WTC11 (cell line): ENCODE data around the gene CNST. TPM values are rescaled to one million over a fixed set of nuclear protein-coding genes. Genes with fewer than 3 reads are reported as not detected.

Experiments used
- ATAC-seq: fragments of 200-7000 bp; cut with Tn5 transposase; 2 replicates; pipeline ENCODE4 v1.10.0; 2021; ENCODE audit warnings: mild to moderate bottlenecking, moderate library complexity
- CTCF ChIA-PET: fragments of 300-600 bp; sonication (Branson Sonifier 250); formaldehyde crosslinking; loops from one replicate; lab custom pipeline; 2021; ENCODE audit warnings: antibody characterized with exemption; lab: Charles Lee
- POLR2A ChIA-PET: fragments of 350-600 bp; sonication (Branson Sonifier 250); formaldehyde crosslinking; loops from one replicate; lab custom pipeline; 2021; ENCODE audit warnings: antibody characterized with exemption; lab: Charles Lee
- DNase-seq: peaks from one replicate; pipeline ENCODE4 v3.0.0; 2021; ENCODE audit warnings: low spot score
- H3K27ac Mint-ChIP-seq: 2 replicates; pipeline ENCODE4 v1.8.0; 2021; ENCODE audit warnings: mixed read lengths
- H3K27me3 Mint-ChIP-seq: 2 replicates; pipeline ENCODE4 v1.8.0; 2021; ENCODE audit warnings: low read depth, mild to moderate bottlenecking, moderate library complexity, mixed read lengths
- H3K36me3 Mint-ChIP-seq: 2 replicates; pipeline ENCODE4 v1.8.0; 2021; ENCODE audit warnings: mixed read lengths
- H3K4me1 Mint-ChIP-seq: 2 replicates; pipeline ENCODE4 v1.8.0; 2022; ENCODE audit warnings: mixed read lengths
- H3K4me3 Mint-ChIP-seq: 2 replicates; pipeline ENCODE4 v1.8.0; 2021; ENCODE audit warnings: mild to moderate bottlenecking, moderate library complexity, mixed read lengths
- H3K9me3 Mint-ChIP-seq: 2 replicates; pipeline ENCODE4 v1.8.0; 2021; ENCODE audit warnings: mixed read lengths
- ARID4B ChIP-seq: sonication (generic); formaldehyde crosslinking; IDR thresholded peaks from 2 replicates; pipeline ENCODE4 v1.8.0; 2023; ENCODE audit warnings: missing genetic modification reagents, mild to moderate bottlenecking, borderline replicate concordance
- ATF2 ChIP-seq: sonication (generic); formaldehyde crosslinking; IDR thresholded peaks from 2 replicates; pipeline ENCODE4 v1.8.1; 2022; ENCODE audit warnings: low read depth, missing genetic modification reagents, borderline replicate concordance
- CDX4 ChIP-seq: fragments of 250-450 bp; sonication (Bioruptor Pico); IDR thresholded peaks from 2 replicates; pipeline ENCODE4 v1.9.0; 2021; ENCODE audit warnings: moderate library complexity, mild to moderate bottlenecking, inconsistent platforms, borderline replicate concordance
- CREM ChIP-seq: sonication (generic); formaldehyde crosslinking; IDR thresholded peaks from 2 replicates; pipeline ENCODE4 v1.8.1; 2022; ENCODE audit warnings: mild to moderate bottlenecking, missing genetic modification reagents, moderate library complexity
- CTCF ChIP-seq: fragments of 200-600 bp; IDR thresholded peaks from 2 replicates; pipeline ENCODE4 v1.8.0; 2022; ENCODE audit warnings: antibody characterized with exemption
- EMX1 ChIP-seq: fragments of 250-450 bp; sonication (Bioruptor Pico); IDR thresholded peaks from 2 replicates; pipeline ENCODE4 v1.8.0; 2021; ENCODE audit warnings: mild to moderate bottlenecking
- ESRRA ChIP-seq: sonication (generic); formaldehyde crosslinking; IDR thresholded peaks from 2 replicates; pipeline ENCODE4 v1.8.1; 2022; ENCODE audit warnings: mild to moderate bottlenecking, missing genetic modification reagents, borderline replicate concordance
- ETV6 ChIP-seq: sonication (generic); formaldehyde crosslinking; IDR thresholded peaks from 2 replicates; pipeline ENCODE4 v1.8.1; 2022; ENCODE audit warnings: mild to moderate bottlenecking, missing genetic modification reagents
- FOXK1 ChIP-seq: sonication (generic); formaldehyde crosslinking; IDR thresholded peaks from 2 replicates; pipeline ENCODE4 v1.8.0; 2022; ENCODE audit warnings: mild to moderate bottlenecking, moderate library complexity, missing genetic modification reagents
- FOXP1 ChIP-seq: sonication (generic); formaldehyde crosslinking; IDR thresholded peaks from 2 replicates; pipeline ENCODE4 v1.8.0; 2022; ENCODE audit warnings: missing genetic modification reagents, mild to moderate bottlenecking, moderate library complexity, borderline replicate concordance
- MXD4 ChIP-seq: fragments of 250-450 bp; sonication (Bioruptor Pico); IDR thresholded peaks from 2 replicates; pipeline ENCODE4 v1.8.0; 2021; ENCODE audit warnings: mild to moderate bottlenecking, moderate library complexity, borderline replicate concordance
- NFATC4 ChIP-seq: fragments of 250-450 bp; sonication (Bioruptor Pico); IDR thresholded peaks from 2 replicates; pipeline ENCODE4 v1.9.0; 2021; ENCODE audit warnings: mild to moderate bottlenecking
- NFE2L1 ChIP-seq: sonication (generic); formaldehyde crosslinking; IDR thresholded peaks from 2 replicates; pipeline ENCODE4 v1.8.1; 2023; ENCODE audit warnings: missing genetic modification reagents
- NR2C2 ChIP-seq: sonication (generic); formaldehyde crosslinking; IDR thresholded peaks from 2 replicates; pipeline ENCODE4 v1.8.0; 2022; ENCODE audit warnings: mild to moderate bottlenecking, missing genetic modification reagents
- NR3C1 ChIP-seq: sonication (generic); formaldehyde crosslinking; conservative IDR thresholded peaks from 2 replicates; pipeline ENCODE4 v1.8.1; 2023; ENCODE audit warnings: low read depth, mild to moderate bottlenecking, missing genetic modification reagents
- SMAD3 ChIP-seq: sonication (generic); formaldehyde crosslinking; IDR thresholded peaks from 2 replicates; pipeline ENCODE4 v1.8.0; 2022; ENCODE audit warnings: missing genetic modification reagents, mild to moderate bottlenecking, borderline replicate concordance
- ZMAT4 ChIP-seq: fragments of 250-450 bp; sonication (Bioruptor Pico); IDR thresholded peaks from 2 replicates; pipeline ENCODE4 v1.9.0; 2021; ENCODE audit warnings: mild to moderate bottlenecking
- ZNF121 ChIP-seq: sonication (generic); formaldehyde crosslinking; IDR thresholded peaks from 2 replicates; pipeline ENCODE4 v1.8.0; 2023; ENCODE audit warnings: missing genetic modification reagents
- ZNF232 ChIP-seq: sonication (generic); formaldehyde crosslinking; IDR thresholded peaks from 2 replicates; pipeline ENCODE4 v1.8.0; 2022; ENCODE audit warnings: mild to moderate bottlenecking, missing genetic modification reagents
- ZNF396 ChIP-seq: fragments of 250-450 bp; sonication (Bioruptor Pico); IDR thresholded peaks from 2 replicates; pipeline ENCODE4 v1.8.0; 2021; ENCODE audit warnings: mild to moderate bottlenecking, moderate library complexity, borderline replicate concordance
- total RNA-seq: library from RNA; stranded (reverse); gene quantifications from 3 replicates; pipeline ENCODE4 v1.2.3, GENCODE V29; 2021

CNST gene
- total RNA-seq, 1 experiment from 2014 or later, result 18.4 TPM

GRCh38 chr1:246591504-246591903, 25.2 kb downstream of the CNST start:
- peaks cover 13% of the 10 kb centered on the region for H3K36me3 Mint-ChIP-seq
- no peak overlapping the region for H3K4me3 Mint-ChIP-seq
- ChIA-PET POLR2A (no interaction called here), CTCF (no interaction called here)
- peaks cover 10% of the 10 kb centered on the region for H3K9me3 Mint-ChIP-seq
- ATAC-seq (no peak), DNase-seq (no peak)
- H3K27me3 Mint-ChIP-seq, result no peaks in the 10 kb centered on the region
- H3K27ac Mint-ChIP-seq, result no peak overlapping the region; the same call in 1 of the 2 replicates
- no peak for TF ChIP-seq ZNF121 (CRISPR knock-in tag)
- TF ChIP-seq ETV6 (CRISPR knock-in tag), result no peak
- TF ChIP-seq FOXK1 (CRISPR knock-in tag), result no peak
- no peak for TF ChIP-seq ZMAT4 (CRISPR knock-in tag)
- no peak for TF ChIP-seq SMAD3
- TF ChIP-seq ARID4B (CRISPR knock-in tag), result no peak
- no peak for TF ChIP-seq EMX1 (CRISPR knock-in tag)
- TF ChIP-seq NR2C2, result no peak
- no peak for TF ChIP-seq CDX4
- H3K4me1 Mint-ChIP-seq, result no peaks in the 10 kb centered on the region

- peaks cover 10% of the 10 kb centered on the region for H3K9me3 Mint-ChIP-seq
- no peaks in the 10 kb centered on the region for H3K4me1 Mint-ChIP-seq
- H3K27me3 Mint-ChIP-seq, result no peaks in the 10 kb centered on the region
- peaks cover 13% of the 10 kb centered on the region for H3K36me3 Mint-ChIP-seq
- DNase-seq (no peak), ATAC-seq (no peak)
- no peak overlapping the region for H3K27ac Mint-ChIP-seq
- TF ChIP-seq NFATC4 (CRISPR knock-in tag) (no peak), ESRRA (no peak), CREM (CRISPR knock-in tag) (no peak), CTCF (no peak)
- CTCF ChIA-PET, result no interaction called here
- POLR2A ChIA-PET, result no interaction called here
- no peak overlapping the region for H3K4me3 Mint-ChIP-seq
Measured at GRCh38 chr1:246591958-246592357, 25.7 kb downstream of the CNST start.

GRCh38 chr1:246592695-246593094, 26.4 kb downstream of the CNST start:
- no peak for DNase-seq
- Mint-ChIP-seq H3K36me3 (peaks cover 13% of the 10 kb centered on the region), H3K27ac (no peak overlapping the region), H3K27me3 (no peaks in the 10 kb centered on the region)
- ATAC-seq, result no peak
- TF ChIP-seq ZNF396, result no peak
- TF ChIP-seq NFE2L1 (CRISPR knock-in tag), result no peak
- no peak for TF ChIP-seq CREM (CRISPR knock-in tag)
- TF ChIP-seq MXD4 (CRISPR knock-in tag), result no peak
- TF ChIP-seq NR3C1, result no peak
- no peak for TF ChIP-seq FOXP1 (CRISPR knock-in tag)
- TF ChIP-seq ZNF232, result no peak
- TF ChIP-seq ATF2 (CRISPR knock-in tag), result no peak
- TF ChIP-seq, all 79 proteins: peak for 0
- POLR2A ChIA-PET, result no interaction called here
- H3K4me1 Mint-ChIP-seq, result no peaks in the 10 kb centered on the region
- H3K4me3 Mint-ChIP-seq, result no peak overlapping the region
- CTCF ChIA-PET, result no interaction called here
- peaks cover 10% of the 10 kb centered on the region for H3K9me3 Mint-ChIP-seq
